ENCODE data around the gene VWA2.
A peak's percentile ranks its signal among the peaks of the same experiment; 100 is the strongest.

Gene VWA2

GRCh38 chr10:114306116-114306973 lies 67.3 kb downstream of the VWA2 start:
- peak; percentile 66 for DNase-seq (ENCODE audit: low read depth)
- TF ChIP-seq CTCF (IDR thresholded peaks at IDR 0.05; ENCODE audit: low read length, missing control alignments), result no peak
- H3K4me3 ChIP-seq (replicated peaks; ENCODE audit: low read depth, low read length), result no peak overlapping the region

- TF ChIP-seq CTCF (IDR thresholded peaks at IDR 0.05; ENCODE audit: low read length, missing control alignments), result no peak
- no peak for DNase-seq (ENCODE audit: low read depth)
- H3K4me3 ChIP-seq (replicated peaks; ENCODE audit: low read depth, low read length), result no peak overlapping the region
Measured at GRCh38 chr10:114307731-114308130, 68.7 kb downstream of the VWA2 start.

GRCh38 chr10:114308531-114309363 lies 69.7 kb downstream of the VWA2 start:
- no peak for TF ChIP-seq CTCF (IDR thresholded peaks at IDR 0.05; ENCODE audit: low read length, missing control alignments)
- peak; percentile 30 for DNase-seq (ENCODE audit: low read depth)
- H3K4me3 ChIP-seq (replicated peaks; ENCODE audit: low read depth, low read length), result no peak overlapping the region

GRCh38 chr10:114309364-114309651 lies 70.3 kb downstream of the VWA2 start:
- DNase-seq (ENCODE audit: low read depth), result no peak
- no peak overlapping the region for H3K4me3 ChIP-seq (replicated peaks; ENCODE audit: low read depth, low read length)
- no peak for TF ChIP-seq CTCF (IDR thresholded peaks at IDR 0.05; ENCODE audit: low read length, missing control alignments)

- DNase-seq (ENCODE audit: low read depth), result no peak
- no peak for TF ChIP-seq CTCF (IDR thresholded peaks at IDR 0.05; ENCODE audit: low read length, missing control alignments)
- H3K4me3 ChIP-seq (replicated peaks; ENCODE audit: low read depth, low read length), result no peak overlapping the region
Measured at GRCh38 chr10:114310346-114310745, 71.3 kb downstream of the VWA2 start.

- TF ChIP-seq CTCF (IDR thresholded peaks at IDR 0.05; ENCODE audit: low read length, missing control alignments), result no peak
- no peak for DNase-seq (ENCODE audit: low read depth)
- H3K4me3 ChIP-seq (replicated peaks; ENCODE audit: low read depth, low read length), result no peak overlapping the region
Measured at GRCh38 chr10:114311023-114311422, 72.0 kb downstream of the VWA2 start.
